Measurements from ENCODE around the gene CACNB4.
"Not testable (repeated sequence)": the region's sequence is repeated elsewhere in the genome, so short reads cannot be mapped to it uniquely, and the experiment has no call there.

CACNB4 gene

GRCh38 chr2:152015552-152015951, 83.3 kb downstream of the CACNB4 start:
- no peak for DNase-seq

GRCh38 chr2:152012697-152013096, 86.1 kb downstream of the CACNB4 start:
- DNase-seq, result no peak

GRCh38 chr2:152011724-152012123, 87.1 kb downstream of the CACNB4 start:
- no peak for DNase-seq

- no peak for DNase-seq
Observed at GRCh38 chr2:152005607-152006006, 93.2 kb downstream of the CACNB4 start.

- not testable (repeated sequence) for DNase-seq
Observed at GRCh38 chr2:152003283-152003682, 95.6 kb downstream of the CACNB4 start.

- DNase-seq, result peak; percentile 59
Observed at GRCh38 chr2:151999053-151999452, 99.8 kb downstream of the CACNB4 start.

GRCh38 chr2:151996243-151997003, 102.4 kb downstream of the CACNB4 start:
- DNase-seq, result no peak

- no peak for DNase-seq
Observed at GRCh38 chr2:151995161-151995557, 103.7 kb downstream of the CACNB4 start.

GRCh38 chr2:151994178-151994577, 104.7 kb downstream of the CACNB4 start:
- DNase-seq, result not testable (repeated sequence)

GRCh38 chr2:151991010-151991409, 107.8 kb downstream of the CACNB4 start:
- no peak for DNase-seq

GRCh38 chr2:151989378-151989777, 109.5 kb downstream of the CACNB4 start:
- no peak for DNase-seq

GRCh38 chr2:151987484-151987883, 111.4 kb downstream of the CACNB4 start:
- no peak for DNase-seq

- DNase-seq, result no peak
Observed at GRCh38 chr2:151984424-151985083, 114.3 kb downstream of the CACNB4 start.

GRCh38 chr2:151983221-151983620, 115.6 kb downstream of the CACNB4 start:
- DNase-seq, result no peak

GRCh38 chr2:151981886-151982285, 117.0 kb downstream of the CACNB4 start:
- no peak for DNase-seq

- DNase-seq, result no peak
Observed at GRCh38 chr2:151979694-151980093, 119.2 kb downstream of the CACNB4 start.

GRCh38 chr2:151978709-151979108, 120.1 kb downstream of the CACNB4 start:
- DNase-seq, result no peak

- DNase-seq, result no peak
Observed at GRCh38 chr2:151977631-151978030, 121.2 kb downstream of the CACNB4 start.

- DNase-seq, result peak; percentile 46
Observed at GRCh38 chr2:151976945-151977353, 121.9 kb downstream of the CACNB4 start.

- no peak for DNase-seq
Observed at GRCh38 chr2:151975460-151976414, 123.1 kb downstream of the CACNB4 start.

- no peak for DNase-seq
Observed at GRCh38 chr2:151974988-151975387, 123.9 kb downstream of the CACNB4 start.

GRCh38 chr2:151973901-151974199, 125.0 kb downstream of the CACNB4 start:
- DNase-seq, result no peak
